GM12864 (cell line): ENCODE data around the gene SMLR1.
A peak's percentile ranks its signal among the peaks of the same experiment; 100 is the strongest.

ENCODE experiments used
- DNase-seq: peaks from one replicate; pipeline ENCODE4 v3.0.0-alpha.2; 2011; ENCODE audit warnings: low read depth
- H3K4me3 ChIP-seq: 2 replicates; pipeline ENCODE4 v1.5.1; 2011; ENCODE audit warnings: mild to moderate bottlenecking, low read depth, low read length, control low read depth
- CTCF ChIP-seq: IDR thresholded peaks from 2 replicates; pipeline ENCODE4 v1.5.1; 2011; ENCODE audit warnings: low read depth, mild to moderate bottlenecking, moderate library complexity, low read length, control low read depth, inconsistent platforms; ENCODE audit errors: missing control alignments

Gene SMLR1

DNA sequence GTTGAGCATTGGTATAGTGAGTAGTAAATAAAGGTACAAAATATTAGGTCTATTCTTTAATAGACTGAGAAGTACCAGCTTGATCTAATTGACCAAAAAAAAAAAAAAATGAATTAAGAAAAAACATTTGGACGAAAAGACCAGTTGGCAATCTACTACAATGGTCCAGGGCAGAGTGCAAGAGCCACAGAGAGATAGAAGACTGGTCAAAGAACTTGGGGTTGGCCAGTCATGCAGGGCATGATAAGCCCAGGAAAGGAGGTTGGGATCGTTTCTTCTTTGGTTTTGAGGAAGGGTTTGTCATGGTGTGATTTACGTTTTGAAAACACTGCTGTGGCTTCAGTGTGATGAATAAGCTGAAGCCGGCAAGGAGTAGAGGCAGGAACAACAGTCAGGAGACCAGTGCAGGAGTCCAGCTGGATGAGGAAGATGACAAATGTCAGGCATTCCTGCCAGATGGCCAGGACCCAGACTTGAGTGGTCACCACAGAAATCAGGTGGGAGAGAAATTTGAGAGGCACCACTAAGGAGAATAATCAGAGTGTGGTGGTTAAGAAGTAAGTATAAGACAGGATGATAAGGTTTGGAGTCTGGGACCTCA is 14.0 kb downstream of the SMLR1 start:
- no peak overlapping the region for H3K4me3 ChIP-seq
- TF ChIP-seq CTCF = no peak
- no peak for DNase-seq

- no peak for DNase-seq
- no peak overlapping the region for H3K4me3 ChIP-seq
- TF ChIP-seq CTCF = peak; percentile 33
Measured at GRCh38 chr6:130843575-130844320, 16.5 kb downstream of the SMLR1 start.

DNA sequence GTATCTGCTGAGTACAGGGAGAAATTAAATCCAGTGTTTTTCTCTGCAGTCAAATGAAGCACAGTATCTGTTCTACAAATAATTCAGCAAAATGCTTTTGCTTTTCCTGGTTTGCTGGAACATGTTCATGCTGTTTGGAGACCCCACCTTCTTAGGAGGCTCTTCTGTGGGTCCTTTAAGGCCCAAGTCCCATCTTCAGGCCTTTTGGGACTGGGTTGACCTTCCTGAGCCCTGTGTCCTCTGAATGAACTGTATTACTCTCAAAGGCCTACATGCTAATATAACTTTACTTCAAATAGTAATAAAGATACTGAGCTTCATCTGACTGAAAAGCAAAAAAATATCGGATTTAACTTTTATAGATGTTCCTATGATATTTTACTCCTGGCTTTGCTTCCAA is 19.3 kb downstream of the SMLR1 start:
- no peak for TF ChIP-seq CTCF
- no peak overlapping the region for H3K4me3 ChIP-seq
- no peak for DNase-seq

- no peak for TF ChIP-seq CTCF
- no peak overlapping the region for H3K4me3 ChIP-seq
- no peak for DNase-seq
Measured at GRCh38 chr6:130847001-130847910, 20.1 kb downstream of the SMLR1 start.

GRCh38 chr6:130848945-130849344 is 21.7 kb downstream of the SMLR1 start:
- no peak overlapping the region for H3K4me3 ChIP-seq
- TF ChIP-seq CTCF = no peak
- DNase-seq = no peak

- DNase-seq = no peak
- TF ChIP-seq CTCF = no peak
- H3K4me3 ChIP-seq = no peak overlapping the region
Measured at GRCh38 chr6:130849594-130849993, 22.4 kb downstream of the SMLR1 start.
